NCI-H226 (cell line): ENCODE data around the gene PRRX1.

ENCODE experiments used
- DNase-seq: peaks from one replicate; pipeline ENCODE4 v3.0.0-alpha.2; 2015

Gene PRRX1

GRCh38 chr1:170725326-170725725, 61.4 kb downstream of the PRRX1 start:
- DNase-seq, result no peak

- no peak for DNase-seq
These were observed 64.0 kb downstream of the PRRX1 start for GRCh38 chr1:170727963-170728362.

- DNase-seq, result no peak
These were observed 65.5 kb downstream of the PRRX1 start for GRCh38 chr1:170729225-170730002.

GRCh38 chr1:170730014-170730413, 66.1 kb downstream of the PRRX1 start:
- no peak for DNase-seq

GRCh38 chr1:170730438-170730837, 66.5 kb downstream of the PRRX1 start:
- no peak for DNase-seq

- no peak for DNase-seq
These were observed 67.8 kb downstream of the PRRX1 start for GRCh38 chr1:170731566-170732251.

GRCh38 chr1:170732252-170732588, 68.3 kb downstream of the PRRX1 start:
- DNase-seq, result no peak

- DNase-seq, result no peak
These were observed 70.7 kb downstream of the PRRX1 start for GRCh38 chr1:170734412-170735175.

GRCh38 chr1:170735366-170736263, 71.7 kb downstream of the PRRX1 start:
- no peak for DNase-seq

GRCh38 chr1:170739803-170740202, 75.9 kb downstream of the PRRX1 start:
- no peak for DNase-seq

- no peak for DNase-seq
These were observed 77.7 kb downstream of the PRRX1 start for GRCh38 chr1:170741678-170742077.

- DNase-seq, result no peak
These were observed 78.7 kb downstream of the PRRX1 start for GRCh38 chr1:170742600-170742999.

GRCh38 chr1:170743083-170743482, 79.2 kb downstream of the PRRX1 start:
- DNase-seq, result no peak

GRCh38 chr1:170749549-170749948, 85.6 kb downstream of the PRRX1 start:
- no peak for DNase-seq

GRCh38 chr1:170749959-170750358, 86.0 kb downstream of the PRRX1 start:
- DNase-seq, result no peak

- no peak for DNase-seq
These were observed 91.9 kb downstream of the PRRX1 start for GRCh38 chr1:170755795-170756194.

GRCh38 chr1:170758992-170759391, 95.1 kb downstream of the PRRX1 start:
- no peak for DNase-seq

- DNase-seq, result no peak
These were observed 101.3 kb downstream of the PRRX1 start for GRCh38 chr1:170765279-170765678.

GRCh38 chr1:170765712-170766330, 101.9 kb downstream of the PRRX1 start:
- DNase-seq, result no peak

GRCh38 chr1:170768929-170769328, 105.0 kb downstream of the PRRX1 start:
- no peak for DNase-seq

GRCh38 chr1:170769691-170770090, 105.8 kb downstream of the PRRX1 start:
- no peak for DNase-seq

- no peak for DNase-seq
These were observed 106.3 kb downstream of the PRRX1 start for GRCh38 chr1:170770254-170770653.
